Thyroid gland (tissue), 4 donors: ENCODE data around the gene ZNF335.

Experiments
- POLR2A ChIP-seq, 2 donors: fragments of 450-650 bp; IDR thresholded peaks; one replicate each; pipeline ENCODE4 v1.6.1; 2017; ENCODE audit warnings: antibody characterized with exemption in 2 of 2, mild to moderate bottlenecking in 2 of 2, moderate library complexity in 1 of 2
- TF ChIP-seq, protein P1 (sequence below), 6 experiments: fragments of 200-600 bp in 3 of 6; fragments of 450-650 bp in 3 of 6; sonication (generic) in 3 of 6; IDR thresholded peaks; one replicate each; pipeline ENCODE4 v1.5.1; 2016 to 2019; ENCODE audit warnings: antibody characterized with exemption in 6 of 6, mild to moderate bottlenecking in 2 of 6, inconsistent platforms in 1 of 6, moderate library complexity in 1 of 6

DNA sequence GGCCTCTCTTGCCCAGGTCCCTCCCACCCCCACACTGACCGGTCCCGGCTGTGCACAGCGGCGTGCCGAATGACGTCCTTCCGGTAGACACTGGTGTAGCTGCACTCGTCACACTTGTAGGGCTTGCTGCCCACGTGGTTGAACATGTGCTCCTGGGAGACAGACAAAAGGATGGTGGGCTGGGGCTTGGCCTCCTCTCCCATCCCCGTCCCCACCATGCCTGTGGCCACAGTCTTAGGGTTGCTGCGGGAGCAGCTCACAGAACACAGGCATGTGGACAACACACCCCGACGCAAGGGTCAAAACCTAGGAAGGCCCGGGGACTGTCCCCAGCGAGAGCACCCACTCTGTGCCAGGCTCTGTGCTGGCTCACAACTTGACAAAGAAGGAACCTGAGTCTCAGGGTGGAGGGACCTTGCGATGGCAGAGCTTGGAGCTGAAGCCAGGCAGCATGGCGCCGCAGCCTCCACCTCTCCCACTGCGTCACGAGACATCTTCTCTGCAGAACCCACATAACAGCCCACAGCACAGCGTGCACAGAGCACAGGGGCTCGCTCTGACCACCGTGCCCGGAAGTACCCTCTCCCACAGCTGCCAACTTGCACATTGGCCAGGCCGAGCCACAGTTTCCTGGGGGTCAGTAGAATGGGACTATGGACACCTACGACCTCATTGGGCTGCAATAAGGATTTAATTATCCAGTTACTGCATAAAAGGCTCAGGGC lies 9.8 kb downstream of the ZNF335 start:
- TF ChIP-seq, protein P1, sequence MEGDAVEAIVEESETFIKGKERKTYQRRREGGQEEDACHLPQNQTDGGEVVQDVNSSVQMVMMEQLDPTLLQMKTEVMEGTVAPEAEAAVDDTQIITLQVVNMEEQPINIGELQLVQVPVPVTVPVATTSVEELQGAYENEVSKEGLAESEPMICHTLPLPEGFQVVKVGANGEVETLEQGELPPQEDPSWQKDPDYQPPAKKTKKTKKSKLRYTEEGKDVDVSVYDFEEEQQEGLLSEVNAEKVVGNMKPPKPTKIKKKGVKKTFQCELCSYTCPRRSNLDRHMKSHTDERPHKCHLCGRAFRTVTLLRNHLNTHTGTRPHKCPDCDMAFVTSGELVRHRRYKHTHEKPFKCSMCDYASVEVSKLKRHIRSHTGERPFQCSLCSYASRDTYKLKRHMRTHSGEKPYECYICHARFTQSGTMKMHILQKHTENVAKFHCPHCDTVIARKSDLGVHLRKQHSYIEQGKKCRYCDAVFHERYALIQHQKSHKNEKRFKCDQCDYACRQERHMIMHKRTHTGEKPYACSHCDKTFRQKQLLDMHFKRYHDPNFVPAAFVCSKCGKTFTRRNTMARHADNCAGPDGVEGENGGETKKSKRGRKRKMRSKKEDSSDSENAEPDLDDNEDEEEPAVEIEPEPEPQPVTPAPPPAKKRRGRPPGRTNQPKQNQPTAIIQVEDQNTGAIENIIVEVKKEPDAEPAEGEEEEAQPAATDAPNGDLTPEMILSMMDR (IDR thresholded peaks at IDR 0.05) = no peak
- no peak for TF ChIP-seq POLR2A (IDR thresholded peaks at IDR 0.05)
